Endodermal cell (in vitro differentiated cells): ENCODE measurements around the gene KANSL2. TPM values are rescaled to one million over a fixed set of nuclear protein-coding genes. Genes with fewer than 3 reads are reported as not detected.

Experiments
- DNase-seq: peaks from one replicate; pipeline ENCODE4 v3.0.0-alpha.2; 2017
- H3K27ac ChIP-seq: 2 replicates; pipeline ENCODE4 v1.5.1; 2013; ENCODE audit warnings: mild to moderate bottlenecking, low read depth, low read length, moderate library complexity
- H3K27me3 ChIP-seq: 2 replicates; pipeline ENCODE4 v1.6.1; 2013; ENCODE audit warnings: mild to moderate bottlenecking, low read length, moderate library complexity; ENCODE audit not compliant: insufficient read depth, control insufficient read depth, poor library complexity, severe bottlenecking
- H3K36me3 ChIP-seq: 2 replicates; pipeline ENCODE4 v1.7.0; 2013; ENCODE audit warnings: mild to moderate bottlenecking, low read length, moderate library complexity; ENCODE audit not compliant: control insufficient read depth, insufficient read depth
- H3K4me1 ChIP-seq: one replicate; pipeline ENCODE4 v1.7.0; 2013; ENCODE audit warnings: low read length; ENCODE audit not compliant: control insufficient read depth, insufficient read depth
- H3K4me3 ChIP-seq: 2 replicates; pipeline ENCODE4 v1.5.1; 2013; ENCODE audit warnings: mild to moderate bottlenecking, low read length, moderate library complexity
- H3K9ac ChIP-seq: 2 replicates; pipeline ENCODE4 v1.6.1; 2013; ENCODE audit warnings: mild to moderate bottlenecking, low read length, moderate library complexity; ENCODE audit not compliant: poor library complexity, severe bottlenecking; ENCODE audit errors: extremely low read depth
- H3K9me3 ChIP-seq: 2 replicates; pipeline ENCODE4 v1.6.1; 2013; ENCODE audit warnings: mild to moderate bottlenecking, low read length, moderate library complexity; ENCODE audit not compliant: control insufficient read depth
- H3K27ac Mint-ChIP-seq: 2 replicates; pipeline ENCODE4 v1.8.0; 2020; ENCODE audit warnings: mixed read lengths
- H3K27me3 Mint-ChIP-seq: 2 replicates; pipeline ENCODE4 v1.8.0; 2021; ENCODE audit warnings: mild to moderate bottlenecking, mixed read lengths; ENCODE audit not compliant: insufficient read depth
- H3K36me3 Mint-ChIP-seq: 2 replicates; pipeline ENCODE4 v1.8.0; 2020; ENCODE audit warnings: low read depth, mixed read lengths
- H3K4me1 Mint-ChIP-seq: 2 replicates; pipeline ENCODE4 v1.8.0; 2020; ENCODE audit warnings: mixed read lengths
- H3K4me3 Mint-ChIP-seq: 2 replicates; pipeline ENCODE4 v1.8.0; 2020; ENCODE audit warnings: mild to moderate bottlenecking, moderate library complexity, mixed read lengths
- H3K9me3 Mint-ChIP-seq: 2 replicates; pipeline ENCODE4 v1.8.0; 2020; ENCODE audit warnings: mild to moderate bottlenecking, mixed read lengths
- CTCF ChIP-seq: fragments of 200-600 bp; sonication (generic); conservative IDR thresholded peaks from 2 replicates; pipeline ENCODE4 v1.5.0; 2021; ENCODE audit warnings: antibody characterized with exemption, mild to moderate bottlenecking
- WGBS, 2 experiments: methylation state at CpG; one replicate each; pipeline versions ENCODE4 v1.1.5 to v1.1.7; 2013; ENCODE audit warnings: missing lambda C conversion rate in 2 of 2, mixed read lengths in 1 of 2; ENCODE audit not compliant: insufficient coverage in 1 of 2, insufficient read length in 1 of 2; 5-methylcytosine and 5-hydroxymethylcytosine counted together
- total RNA-seq, 2 donors: library from RNA; stranded (reverse); fragmentation: NEBNext Ultra II Directional in 1 of 2; extraction: Animal tissue kit (Norgen Biotek cat#: 25700) in 1 of 2; gene quantifications; 2 replicates in 1 of 2; 3 replicates in 1 of 2; pipeline ENCODE4 v1.2.1, GENCODE V29; 2021

The KANSL2 gene
- total RNA-seq, 2 donors from 2014 or later: 39.6 to 41.5 TPM

- no peak for DNase-seq
- Histone ChIP-seq H3K4me1 (no peaks in the 10 kb centered on the region), H3K27me3 (no peaks in the 10 kb centered on the region), H3K27ac (no peak overlapping the region), H3K9ac (no peak overlapping the region), H3K4me3 (no peak overlapping the region), H3K36me3 (peaks cover 89% of the 10 kb centered on the region), H3K9me3 (no peaks in the 10 kb centered on the region)
- peak overlapping the region; percentile 3 for H3K27ac Mint-ChIP-seq
- no peaks in the 10 kb centered on the region for H3K4me1 Mint-ChIP-seq
- no peak overlapping the region for H3K4me3 Mint-ChIP-seq
- H3K36me3 Mint-ChIP-seq: peaks cover 62% of the 10 kb centered on the region
- no peaks in the 10 kb centered on the region for H3K9me3 Mint-ChIP-seq
- WGBS, 2 experiments: 91% methylated on average over 4 of the region's 4 CpGs
- TF ChIP-seq CTCF: no peak
- no peaks in the 10 kb centered on the region for H3K27me3 Mint-ChIP-seq
These were observed 9.0 kb upstream of the KANSL2 start for GRCh38 chr12:48690990-48691389.

- WGBS, 2 experiments: 82 to 94% methylated on average over 4 of the region's 4 CpGs
- no peak for DNase-seq
- Mint-ChIP-seq H3K27me3 (no peaks in the 10 kb centered on the region), H3K4me1 (no peaks in the 10 kb centered on the region), H3K36me3 (peaks cover 56% of the 10 kb centered on the region), H3K4me3 (no peak overlapping the region), H3K9me3 (no peaks in the 10 kb centered on the region), H3K27ac (peak overlapping the region; percentile 3)
- H3K4me1 ChIP-seq: no peaks in the 10 kb centered on the region
- peaks cover 84% of the 10 kb centered on the region for H3K36me3 ChIP-seq
- no peaks in the 10 kb centered on the region for H3K9me3 ChIP-seq
- H3K4me3 ChIP-seq: no peak overlapping the region
- H3K27me3 ChIP-seq: no peaks in the 10 kb centered on the region
- H3K9ac ChIP-seq: no peak overlapping the region
- no peak for TF ChIP-seq CTCF
- H3K27ac ChIP-seq: no peak overlapping the region
These were observed 8.4 kb upstream of the KANSL2 start for GRCh38 chr12:48690436-48690835.

GRCh38 chr12:48688836-48689235 is 6.8 kb upstream of the KANSL2 start:
- 80 to 83% methylated on average over 1 of the region's 1 CpG for WGBS, 2 experiments
- Mint-ChIP-seq H3K36me3 (peaks cover 41% of the 10 kb centered on the region), H3K27me3 (no peaks in the 10 kb centered on the region), H3K4me3 (no peak overlapping the region), H3K9me3 (no peaks in the 10 kb centered on the region), H3K27ac (peak overlapping the region; percentile 14), H3K4me1 (no peaks in the 10 kb centered on the region)
- Histone ChIP-seq H3K9me3 (no peaks in the 10 kb centered on the region), H3K27me3 (no peaks in the 10 kb centered on the region), H3K36me3 (peaks cover 68% of the 10 kb centered on the region), H3K9ac (no peak overlapping the region), H3K27ac (no peak overlapping the region), H3K4me1 (no peaks in the 10 kb centered on the region), H3K4me3 (no peak overlapping the region)
- no peak for DNase-seq
- TF ChIP-seq CTCF: no peak
